ENCODE measurements around the gene RGL3. TPM values are rescaled to one million over a fixed set of nuclear protein-coding genes. Genes with fewer than 3 reads are reported as not detected.

RGL3 gene
- total RNA-seq, 1 experiment from 2014 or later, result 65.9 TPM

DNA sequence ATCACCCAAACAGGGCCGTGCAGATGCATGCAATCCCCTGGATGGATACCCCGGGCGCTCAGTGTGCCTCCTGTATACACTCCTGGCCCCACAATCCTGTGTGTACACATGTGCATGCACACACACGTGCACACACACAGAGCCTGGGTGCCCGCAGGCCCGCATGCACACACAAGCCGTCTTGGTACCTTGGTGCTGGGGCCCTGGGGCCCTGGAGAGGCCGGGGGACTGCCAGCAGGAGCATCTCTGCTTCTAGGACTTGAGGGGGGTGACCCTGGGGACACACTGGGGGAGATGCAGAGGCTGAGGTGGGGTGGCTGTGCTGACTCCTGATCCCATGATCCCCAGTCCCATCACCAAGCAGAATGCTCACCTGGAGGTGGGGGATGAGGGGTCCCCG lies 19.4 kb downstream of the RGL3 start:
- Histone ChIP-seq H3K23ac (ENCODE audit: insufficient read length, low read depth, low read length) (no peak overlapping the region), H2BK12ac (ENCODE audit: insufficient read length, low read depth, low read length) (no peak overlapping the region), H3K9me3 (ENCODE audit: control insufficient read depth, low read depth, low read length) (no peaks in the 10 kb centered on the region), H2BK5ac (ENCODE audit: insufficient read length, low read length) (no peak overlapping the region), H3T11ph (ENCODE audit: low read length) (no peak overlapping the region), H4K8ac (replicated peaks; ENCODE audit: insufficient read length, low read depth, low read length) (no peak overlapping the region), H2AFZ (ENCODE audit: low read length) (no peak overlapping the region), H3K27ac (ENCODE audit: insufficient read length, low read depth, low read length) (no peak overlapping the region), H4K20me1 (ENCODE audit: control insufficient read depth, insufficient read depth, insufficient read length) (no peaks in the 10 kb centered on the region), H3K27me3 (ENCODE audit: insufficient read depth, low read length) (no peaks in the 10 kb centered on the region), H3K4ac (ENCODE audit: low read depth, low read length) (no peak overlapping the region), H3K4me1 (ENCODE audit: insufficient read depth, low read length) (peaks cover 2% of the 10 kb centered on the region; the same call in 1 of the 2 replicates), H2AK5ac (ENCODE audit: insufficient read length, low read length) (no peak overlapping the region), H3K79me2 (ENCODE audit: insufficient read depth, low read length) (no peaks in the 10 kb centered on the region), H3K14ac (ENCODE audit: insufficient read depth, low read length) (no peak overlapping the region), H3K23me2 (ENCODE audit: insufficient read length, low read depth, low read length, poor library complexity, severe bottlenecking) (peaks cover 2% of the 10 kb centered on the region), H3K18ac (ENCODE audit: insufficient read length, low read depth, low read length) (no peak overlapping the region), H2BK120ac (ENCODE audit: low read depth, low read length, poor library complexity, severe bottlenecking) (no peak overlapping the region), H2BK15ac (ENCODE audit: low read depth, low read length) (no peak overlapping the region), H2BK20ac (ENCODE audit: low read depth, low read length, poor library complexity, severe bottlenecking) (no peak overlapping the region), H3K79me1 (ENCODE audit: insufficient read depth, low read depth, low read length, poor library complexity, severe bottlenecking) (no peaks in the 10 kb centered on the region), H3K56ac (ENCODE audit: insufficient read length, low read depth, low read length) (no peak overlapping the region), H3K9ac (ENCODE audit: extremely low read depth, insufficient read length, low read length) (no peak overlapping the region), H4K5ac (ENCODE audit: insufficient read length, low read depth, low read length) (no peak overlapping the region), H4K91ac (ENCODE audit: insufficient read length, low read depth, low read length) (no peak overlapping the region), H3K4me2 (ENCODE audit: insufficient read depth, insufficient read length, low read length) (no peak overlapping the region)
- no peaks in the 10 kb centered on the region for H3K27me3 Mint-ChIP-seq (ENCODE audit: low read depth)
- H3K36me3 Mint-ChIP-seq (ENCODE audit: insufficient read depth in 1 of 3, low read depth in 3 of 3), result peaks cover 11 to 58% (median 54%) of the 10 kb centered on the region in 3 experiments; a peak in 6 of 7 replicates
- H3K27ac Mint-ChIP-seq, result no peak overlapping the region
- no peak for DNase-seq
- WGBS (ENCODE audit: extremely low coverage, insufficient read length, low lambda C conversion rate), result no CpG with 5 or more reads among the region's 9 CpGs
- TF ChIP-seq, protein P1, sequence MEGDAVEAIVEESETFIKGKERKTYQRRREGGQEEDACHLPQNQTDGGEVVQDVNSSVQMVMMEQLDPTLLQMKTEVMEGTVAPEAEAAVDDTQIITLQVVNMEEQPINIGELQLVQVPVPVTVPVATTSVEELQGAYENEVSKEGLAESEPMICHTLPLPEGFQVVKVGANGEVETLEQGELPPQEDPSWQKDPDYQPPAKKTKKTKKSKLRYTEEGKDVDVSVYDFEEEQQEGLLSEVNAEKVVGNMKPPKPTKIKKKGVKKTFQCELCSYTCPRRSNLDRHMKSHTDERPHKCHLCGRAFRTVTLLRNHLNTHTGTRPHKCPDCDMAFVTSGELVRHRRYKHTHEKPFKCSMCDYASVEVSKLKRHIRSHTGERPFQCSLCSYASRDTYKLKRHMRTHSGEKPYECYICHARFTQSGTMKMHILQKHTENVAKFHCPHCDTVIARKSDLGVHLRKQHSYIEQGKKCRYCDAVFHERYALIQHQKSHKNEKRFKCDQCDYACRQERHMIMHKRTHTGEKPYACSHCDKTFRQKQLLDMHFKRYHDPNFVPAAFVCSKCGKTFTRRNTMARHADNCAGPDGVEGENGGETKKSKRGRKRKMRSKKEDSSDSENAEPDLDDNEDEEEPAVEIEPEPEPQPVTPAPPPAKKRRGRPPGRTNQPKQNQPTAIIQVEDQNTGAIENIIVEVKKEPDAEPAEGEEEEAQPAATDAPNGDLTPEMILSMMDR (conservative IDR thresholded peaks at IDR 0.05), result no peak
- no peak overlapping the region for H3K4me3 Mint-ChIP-seq
- peaks cover 4 to 6% of the 10 kb centered on the region in 2 experiments for H3K4me1 Mint-ChIP-seq
- H3K9me3 Mint-ChIP-seq, result no peaks in the 10 kb centered on the region

Measured in H9 (cell line).